Measurements from ENCODE around the gene UBXN4. TPM values are rescaled to one million over a fixed set of nuclear protein-coding genes. Genes with fewer than 3 reads are reported as not detected.

UBXN4 gene
- total RNA-seq, 3 donors from 2014 or later, result 70.2 to 101 (median 89.1) TPM

- Histone ChIP-seq H3K4me3 (no peak overlapping the region), H3K27ac (no peak overlapping the region)
Observed at GRCh38 chr2:135744760-135745314, 3.2 kb downstream of the UBXN4 start.

GRCh38 chr2:135745545-135745944, 3.9 kb downstream of the UBXN4 start:
- Histone ChIP-seq H3K27ac (no peak overlapping the region), H3K4me3 (no peak overlapping the region), H3K27me3 (no peaks in the 10 kb centered on the region), H3K36me3 (no peaks in the 10 kb centered on the region), H3K4me1 (no peaks in the 10 kb centered on the region), H3K9me3 (no peaks in the 10 kb centered on the region)
- TF ChIP-seq POLR2A (IDR thresholded peaks at IDR 0.05) (no peak), POLR2AphosphoS5 (IDR thresholded peaks at IDR 0.05) (no peak), CTCF (IDR thresholded peaks at IDR 0.05) (no peak)
- intact Hi-C loops (cut with DNase I; ENCODE audit: low total_unique reads), result no loop called here
- no peak for DNase-seq (ENCODE audit: low spot score in 2 of 2)

More at GRCh38 chr2:135744760-135745314, 3.2 kb downstream of the UBXN4 start:
- TF ChIP-seq POLR2A (IDR thresholded peaks at IDR 0.05) (no peak), CTCF (IDR thresholded peaks at IDR 0.05) (no peak), POLR2AphosphoS5 (IDR thresholded peaks at IDR 0.05) (no peak)
- H3K9me3 ChIP-seq, result no peaks in the 10 kb centered on the region
- H3K27me3 ChIP-seq, result no peaks in the 10 kb centered on the region
- intact Hi-C loops (cut with DNase I; ENCODE audit: low total_unique reads), result no loop called here
- H3K36me3 ChIP-seq, result no peaks in the 10 kb centered on the region
- DNase-seq (ENCODE audit: low spot score in 2 of 2), result no peak
- no peaks in the 10 kb centered on the region for H3K4me1 ChIP-seq

GRCh38 chr2:135755573-135755972, 13.9 kb downstream of the UBXN4 start:
- DNase-seq (ENCODE audit: low spot score in 2 of 2), result no peak
- intact Hi-C loops (cut with DNase I; ENCODE audit: low total_unique reads), result no loop called here
- no peaks in the 10 kb centered on the region for H3K27me3 ChIP-seq
- H3K4me3 ChIP-seq, result no peak overlapping the region
- peaks cover 0 to 19% of the 10 kb centered on the region in 2 donors for H3K9me3 ChIP-seq
- no peak overlapping the region for H3K27ac ChIP-seq
- TF ChIP-seq POLR2AphosphoS5 (IDR thresholded peaks at IDR 0.05) (no peak), CTCF (IDR thresholded peaks at IDR 0.05) (no peak), POLR2A (IDR thresholded peaks at IDR 0.05) (no peak)
- no peaks in the 10 kb centered on the region for H3K4me1 ChIP-seq
- peaks cover 14% of the 10 kb centered on the region for H3K36me3 ChIP-seq

- Histone ChIP-seq H3K9me3 (peaks cover 0 to 19% of the 10 kb centered on the region in 2 donors), H3K27ac (no peak overlapping the region), H3K4me3 (no peak overlapping the region), H3K27me3 (no peaks in the 10 kb centered on the region), H3K4me1 (no peaks in the 10 kb centered on the region), H3K36me3 (peaks cover 14% of the 10 kb centered on the region)
- TF ChIP-seq POLR2A (IDR thresholded peaks at IDR 0.05), result no peak
- TF ChIP-seq CTCF (IDR thresholded peaks at IDR 0.05), result no peak
- no peak for TF ChIP-seq POLR2AphosphoS5 (IDR thresholded peaks at IDR 0.05)
- no peak for DNase-seq (ENCODE audit: low spot score in 2 of 2)
- intact Hi-C loops (cut with DNase I; ENCODE audit: low total_unique reads), result no loop called here
Observed at GRCh38 chr2:135756692-135757091, 15.0 kb downstream of the UBXN4 start.

- no peaks in the 10 kb centered on the region for H3K27me3 ChIP-seq
- intact Hi-C loops (cut with DNase I; ENCODE audit: low total_unique reads), result no loop called here
- no peak overlapping the region for H3K27ac ChIP-seq
- no peak overlapping the region for H3K4me3 ChIP-seq
- DNase-seq (ENCODE audit: low spot score in 2 of 2), result no peak
- peaks cover 0 to 9% of the 10 kb centered on the region in 2 donors for H3K9me3 ChIP-seq
- TF ChIP-seq POLR2A (IDR thresholded peaks at IDR 0.05), result no peak
- TF ChIP-seq POLR2AphosphoS5 (IDR thresholded peaks at IDR 0.05), result no peak
- TF ChIP-seq CTCF (IDR thresholded peaks at IDR 0.05), result no peak
- H3K36me3 ChIP-seq, result peaks cover 2% of the 10 kb centered on the region
- H3K4me1 ChIP-seq, result no peaks in the 10 kb centered on the region
Observed at GRCh38 chr2:135762022-135762421, 20.4 kb downstream of the UBXN4 start.
